ENCODE measurements around the gene EMC10.

GRCh38 chr19:50476224-50476906 is at the start of gene EMC10, which contains the start of gene GARIN5A:
- TF ChIP-seq CTCF (IDR thresholded peaks at IDR 0.05 in 2 of 3, conservative IDR thresholded peaks at IDR 0.05 in 1 of 3; ENCODE audit: control insufficient read depth in 2 of 3, extremely low read depth in 1 of 3, insufficient read depth in 1 of 3, low read depth in 3 of 3, low read length in 3 of 3): no peak
- TF ChIP-seq HCFC1 (IDR thresholded peaks at IDR 0.05; ENCODE audit: low read length): no peak; the same call in 1 of the 2 replicates
- TF ChIP-seq ZNF274 (IDR thresholded peaks at IDR 0.05; ENCODE audit: insufficient read depth, insufficient read length): no peak
